Midbrain (tissue), 1 donor: Measurements from ENCODE around the gene CTIF.

Experiments
- DNase-seq: peaks from one replicate; lab custom pipeline; 2025; lab: John Stamatoyannopoulos, UW

Gene CTIF

DNA sequence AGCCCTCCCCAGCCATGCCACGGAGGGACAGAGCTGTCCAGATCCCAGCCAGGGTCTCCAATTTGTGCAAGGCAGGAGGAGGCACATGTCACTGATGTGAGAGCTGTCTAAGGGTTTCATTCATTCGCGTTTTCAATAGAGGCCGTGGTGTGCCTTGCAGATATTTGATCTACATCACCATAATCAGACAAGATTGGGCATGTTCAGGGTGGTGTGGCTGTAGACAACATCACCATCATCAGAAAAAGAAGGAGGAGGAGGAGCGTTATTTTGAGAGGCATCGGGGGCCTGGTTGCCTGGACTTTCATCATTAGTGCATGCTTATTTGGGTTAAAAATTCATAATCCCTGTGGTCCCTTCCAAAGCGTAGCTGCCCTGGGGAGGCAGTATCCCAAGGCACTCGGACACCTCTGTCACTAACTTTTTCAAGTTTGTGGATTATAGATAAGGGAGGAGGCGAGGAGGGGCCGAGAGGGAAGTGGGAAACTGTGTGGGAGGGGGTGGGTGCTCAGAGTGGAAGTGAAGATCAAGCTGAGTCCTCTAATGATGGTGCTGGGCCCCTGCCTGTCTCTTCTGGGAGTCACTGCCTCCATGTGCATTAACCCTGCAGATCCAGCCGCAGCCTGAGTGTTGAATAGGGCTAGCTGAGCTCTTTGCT, 194.1 kb downstream of the CTIF start:
- no peak for DNase-seq

DNA sequence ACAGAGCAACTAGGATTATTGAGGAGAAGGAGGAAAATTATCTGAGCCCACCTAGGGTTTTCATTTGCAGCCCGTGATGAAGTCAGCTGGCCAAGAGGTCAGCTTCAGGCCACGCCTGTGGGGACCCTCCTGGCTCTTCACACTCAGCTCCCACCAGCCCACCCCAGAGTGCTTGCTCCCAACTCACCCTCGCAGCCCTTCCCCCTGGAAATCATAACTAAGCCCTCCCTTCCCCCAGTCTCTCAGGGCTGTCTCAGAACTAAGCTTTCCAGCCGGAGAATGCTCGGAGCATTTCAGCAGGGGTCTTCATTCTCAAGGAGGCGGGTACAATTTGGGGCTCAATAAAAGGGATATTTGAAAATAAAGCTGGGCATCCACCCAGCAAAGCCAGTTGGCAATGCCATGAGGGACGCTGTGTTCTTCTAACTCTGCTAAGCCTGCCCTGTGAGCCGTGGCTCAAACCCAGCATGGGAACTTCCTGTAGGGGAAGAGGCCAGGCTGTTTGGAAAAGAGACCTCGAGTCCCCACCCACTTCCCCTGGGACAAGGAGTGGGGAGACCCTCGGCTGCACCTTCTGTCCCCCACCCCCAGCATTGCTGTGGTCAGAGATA, 194.9 kb downstream of the CTIF start:
- peak; percentile 77 for DNase-seq

GRCh38 chr18:48734460-48734859, 195.6 kb downstream of the CTIF start:
- DNase-seq, result no peak

DNA sequence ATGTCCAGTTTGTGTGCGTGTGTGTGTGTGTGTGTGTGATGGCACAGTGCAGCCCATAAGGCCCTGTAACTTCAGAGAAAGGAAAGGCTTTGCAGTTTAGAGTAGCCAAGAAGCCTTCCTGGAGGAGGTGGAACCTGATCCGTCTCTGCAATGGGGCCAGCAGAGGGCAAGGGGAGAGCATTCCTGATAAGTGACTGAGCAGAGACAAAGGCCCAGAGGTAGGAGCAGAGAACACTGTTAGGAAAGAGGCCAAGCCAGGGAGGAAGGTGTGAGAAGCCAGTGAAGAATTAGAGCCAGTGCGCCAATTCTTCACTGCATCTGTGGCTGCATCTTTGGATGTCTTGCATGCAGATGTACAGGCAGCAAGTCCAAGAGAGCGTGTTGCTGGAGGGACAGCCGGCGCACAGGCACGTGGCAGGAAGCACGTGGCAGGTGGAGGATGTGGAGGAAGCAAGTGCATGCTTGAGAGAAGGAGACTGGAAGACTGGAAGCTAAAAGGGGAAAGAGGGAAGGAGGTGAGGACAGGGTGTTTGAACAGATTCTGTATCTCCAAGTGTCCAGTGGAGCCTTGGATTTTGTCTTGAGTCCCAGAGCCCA, 196.3 kb downstream of the CTIF start:
- peak; percentile 12 for DNase-seq

GRCh38 chr18:48735681-48736255, 196.9 kb downstream of the CTIF start:
- no peak for DNase-seq

- DNase-seq, result no peak
Observed at GRCh38 chr18:48736321-48737260, 197.8 kb downstream of the CTIF start.

DNA sequence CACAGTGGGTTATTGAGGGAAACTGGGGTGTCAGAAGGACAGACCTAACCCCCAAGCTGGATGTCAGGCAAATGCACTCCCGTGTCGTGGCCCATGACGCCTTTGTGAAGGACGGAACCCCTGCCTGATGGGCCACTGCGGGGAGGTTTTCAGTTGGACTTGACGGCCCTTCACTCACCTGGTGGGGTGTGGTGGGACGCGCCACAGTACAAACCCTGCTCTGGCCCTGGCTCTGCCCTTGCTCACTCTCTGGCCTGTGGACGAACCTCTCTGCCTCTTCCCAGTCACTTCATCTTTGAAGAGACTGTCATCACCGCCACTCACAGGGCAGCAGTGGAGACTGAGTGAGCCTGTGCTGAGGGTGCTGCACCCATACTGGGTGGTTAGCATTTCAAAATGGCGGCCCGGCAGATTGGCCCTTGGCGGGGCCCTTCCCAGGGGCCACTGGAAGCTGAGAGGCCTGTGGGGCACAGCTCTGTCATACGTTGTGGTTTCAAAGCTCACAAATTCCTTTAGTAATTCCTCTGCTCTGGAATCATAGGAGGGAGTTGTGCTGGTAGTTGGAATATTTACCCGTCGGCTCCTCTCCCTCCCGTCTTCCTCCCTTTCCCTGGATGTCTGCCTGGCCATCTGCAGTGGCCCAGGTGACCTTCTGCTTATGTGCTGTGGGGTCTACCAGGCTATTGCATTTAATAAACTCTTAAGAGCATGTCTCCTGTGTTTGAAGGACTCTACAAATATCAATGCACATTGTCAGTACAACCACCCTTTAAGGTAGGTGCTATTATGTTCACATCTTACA, 200.6 kb downstream of the CTIF start:
- no peak for DNase-seq

DNA sequence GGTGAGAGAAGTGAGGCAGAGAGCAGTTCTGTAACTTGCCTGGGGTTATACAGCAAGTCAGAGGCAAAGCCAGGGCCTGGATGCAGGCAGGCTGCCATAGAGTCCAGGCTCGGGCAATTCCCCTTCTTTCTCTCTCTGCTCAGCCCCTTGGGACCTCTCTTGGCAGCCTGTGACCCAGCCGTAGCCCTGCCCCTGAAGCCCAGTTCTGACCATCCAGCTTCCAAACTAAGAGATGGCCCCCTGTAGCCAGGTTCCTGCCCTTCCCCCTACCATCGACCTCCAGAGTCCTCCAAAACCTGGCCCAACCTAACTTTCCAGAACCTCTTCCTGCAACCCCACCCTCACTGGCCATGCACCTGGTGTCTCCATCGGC, 201.2 kb downstream of the CTIF start:
- no peak for DNase-seq

DNA sequence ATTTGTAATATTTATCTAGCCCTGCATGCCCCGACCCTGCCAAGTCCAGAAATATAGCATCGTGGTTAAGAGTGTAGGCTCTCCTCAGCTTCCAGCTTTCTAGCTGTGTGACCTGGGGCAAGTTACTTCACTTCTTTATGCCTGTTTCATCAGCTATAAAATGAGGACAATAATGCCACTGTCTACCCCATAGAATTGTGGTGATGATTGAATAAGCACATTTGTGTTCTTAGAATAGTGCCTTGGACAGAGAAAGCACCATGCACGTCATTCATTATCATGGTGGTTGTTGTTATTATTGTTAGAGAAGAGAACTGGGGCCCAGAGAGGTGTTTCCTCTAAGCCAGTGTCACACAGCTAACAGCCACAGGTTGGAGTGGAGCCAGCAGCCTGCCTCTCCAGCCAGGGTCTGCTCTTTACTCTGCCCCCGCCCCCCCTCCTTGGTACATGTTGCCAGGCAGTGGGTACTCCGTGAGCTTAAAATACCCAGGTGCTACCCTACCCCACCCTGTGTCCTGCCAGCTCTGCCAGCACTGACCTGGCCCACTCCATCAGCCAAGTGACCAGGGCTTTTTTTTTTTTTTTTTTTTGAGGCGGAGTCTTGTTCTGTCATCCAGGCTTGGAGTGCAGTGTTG, 202.1 kb downstream of the CTIF start:
- peak; percentile 14 for DNase-seq

GRCh38 chr18:48741866-48742265, 203.0 kb downstream of the CTIF start:
- no peak for DNase-seq

- DNase-seq, result no peak
Observed at GRCh38 chr18:48742304-48742703, 203.5 kb downstream of the CTIF start.

DNA sequence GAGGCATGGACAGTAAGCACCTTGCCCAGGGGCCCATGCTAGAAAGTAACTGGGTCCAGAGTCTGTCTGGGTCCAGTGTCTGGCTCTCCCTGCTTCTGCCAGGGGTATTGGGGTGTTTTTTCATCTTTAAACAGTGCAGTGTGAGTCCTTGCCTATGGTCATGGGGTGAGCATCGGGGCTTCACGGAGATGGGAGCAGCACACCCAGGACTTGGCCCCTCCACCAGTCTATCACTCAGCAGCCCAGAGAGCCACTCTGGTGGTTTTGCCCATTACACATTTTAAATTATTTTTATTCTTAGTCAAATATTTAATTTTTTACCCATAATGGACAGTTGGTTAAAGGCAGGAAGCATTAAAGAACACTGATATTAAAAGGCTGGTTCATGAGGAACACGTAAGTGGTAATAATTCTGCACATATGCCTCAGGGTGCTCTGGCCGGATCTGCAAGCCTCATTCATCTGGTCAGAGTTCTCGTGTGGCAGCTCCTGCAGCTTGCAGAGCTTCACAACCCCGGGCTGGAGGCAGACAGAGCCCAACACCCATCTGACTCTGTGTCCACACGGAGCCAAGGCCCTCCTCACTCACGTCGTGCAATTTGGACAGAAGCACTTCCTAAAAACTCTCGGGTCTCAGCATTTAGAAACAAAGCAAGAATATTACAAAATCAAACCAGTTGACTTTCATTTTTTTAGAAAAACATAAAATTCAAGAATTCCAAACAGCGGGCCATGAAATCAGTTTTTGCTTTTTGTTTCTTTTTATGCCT, 204.1 kb downstream of the CTIF start:
- DNase-seq, result peak; percentile 34

DNA sequence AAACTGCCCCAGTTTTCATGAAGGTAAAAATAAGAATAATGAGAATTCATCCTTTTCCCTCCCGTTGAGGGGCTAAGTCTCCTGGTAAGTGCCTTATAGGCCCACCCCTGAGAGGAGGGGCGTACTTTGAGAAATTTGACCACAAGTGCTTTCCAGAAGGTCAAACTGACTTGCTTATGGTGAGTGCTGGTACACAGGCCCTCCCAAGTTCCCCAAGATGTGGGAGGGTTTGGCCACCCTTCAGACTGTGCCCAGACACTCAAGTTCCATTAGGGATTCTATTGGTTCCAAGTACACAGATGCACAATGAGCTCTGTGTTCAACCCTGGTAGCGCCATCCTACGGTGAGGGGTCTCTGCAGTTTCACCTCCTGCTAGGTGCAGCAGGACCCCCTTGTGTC, 205.1 kb downstream of the CTIF start:
- no peak for DNase-seq

DNA sequence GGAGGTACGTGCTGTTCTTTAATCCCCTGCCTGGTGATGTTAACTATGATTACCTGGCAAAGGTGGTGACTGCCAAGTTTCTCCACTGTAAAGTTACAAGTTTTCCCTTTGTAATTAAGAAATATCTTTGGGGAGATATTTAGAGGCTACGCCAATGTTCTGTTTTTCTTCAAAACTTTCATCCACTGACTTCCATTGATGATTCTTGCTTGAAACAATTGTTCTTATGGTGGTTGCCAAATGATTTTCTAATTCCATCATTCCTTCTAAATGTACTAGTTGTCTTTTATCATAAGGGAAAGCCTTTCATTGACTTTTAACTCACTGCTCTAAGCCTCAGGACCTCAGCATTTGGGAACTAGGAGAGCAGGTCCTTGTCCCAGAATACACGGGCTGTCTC, 206.5 kb downstream of the CTIF start:
- no peak for DNase-seq

- no peak for DNase-seq
Observed at GRCh38 chr18:48749768-48750167, 210.9 kb downstream of the CTIF start.

DNA sequence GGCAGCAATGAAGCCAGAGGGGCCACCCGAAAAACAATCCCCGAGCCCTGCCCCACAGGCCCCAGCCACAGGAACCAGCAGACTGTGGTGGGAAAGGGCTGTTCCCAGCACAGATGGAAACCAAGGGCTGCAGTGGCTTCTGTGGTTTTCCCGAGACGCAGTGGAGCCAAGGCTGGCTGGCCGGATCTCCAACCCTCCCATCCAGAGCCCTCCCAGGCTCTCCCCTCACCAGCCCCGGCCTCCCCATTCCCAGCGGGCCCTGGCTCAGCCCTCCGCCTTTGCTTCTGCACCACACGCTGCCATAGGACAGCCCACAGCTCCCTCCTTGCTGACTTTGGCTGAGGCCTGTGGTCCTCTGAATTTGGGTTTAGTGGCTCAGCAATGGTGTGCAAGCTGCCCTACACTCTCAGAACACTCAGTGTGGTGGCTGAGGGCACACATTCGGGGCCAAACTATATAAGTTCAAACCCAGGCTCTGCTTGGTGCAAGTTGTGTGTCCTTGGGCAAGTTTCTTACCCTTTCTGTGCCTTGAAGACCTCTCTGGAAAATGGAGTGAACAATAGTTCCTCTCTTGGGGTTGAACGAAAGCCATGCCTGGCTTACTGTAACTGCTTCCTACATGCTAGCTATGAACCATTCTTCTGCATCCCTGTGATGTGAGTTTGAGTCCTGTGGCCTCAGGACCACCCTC, 211.8 kb downstream of the CTIF start:
- DNase-seq, result no peak

DNA sequence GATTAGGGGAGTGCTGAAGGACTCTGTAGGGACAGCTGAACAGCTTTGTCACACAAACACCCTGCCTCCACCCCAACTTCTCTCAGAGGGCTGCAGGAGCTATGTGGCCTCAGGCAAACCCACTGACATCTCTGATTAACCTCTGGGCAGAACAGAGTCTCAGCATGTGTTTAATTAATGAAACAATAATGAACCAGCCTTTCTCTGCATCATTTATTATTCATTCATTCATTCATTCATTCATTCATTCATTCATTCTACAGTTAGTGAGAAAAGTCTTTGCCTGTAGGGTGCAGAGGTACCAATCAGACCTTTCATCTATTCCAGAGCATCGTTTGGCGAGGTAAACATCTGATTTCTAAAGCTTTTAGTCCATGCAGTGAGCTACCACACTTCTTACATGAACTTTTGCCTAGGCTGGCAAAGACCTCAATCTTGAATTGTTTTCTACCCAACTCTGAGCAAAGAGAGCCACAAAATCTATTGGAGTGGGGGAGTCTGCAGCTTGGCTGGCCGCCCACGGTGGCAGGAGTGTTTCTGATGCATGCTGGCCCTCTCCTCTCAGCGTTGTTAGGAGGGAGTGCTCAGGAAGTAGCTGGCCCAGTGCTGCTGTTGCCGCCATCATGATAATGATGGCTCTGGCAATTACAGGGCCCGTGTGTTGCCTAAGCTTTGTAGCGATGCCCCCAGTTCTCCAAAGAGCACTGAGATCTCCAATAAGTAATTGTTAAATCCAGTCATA, 213.1 kb downstream of the CTIF start:
- DNase-seq, result peak; percentile 14

GRCh38 chr18:48752478-48752877, 213.6 kb downstream of the CTIF start:
- no peak for DNase-seq

DNA sequence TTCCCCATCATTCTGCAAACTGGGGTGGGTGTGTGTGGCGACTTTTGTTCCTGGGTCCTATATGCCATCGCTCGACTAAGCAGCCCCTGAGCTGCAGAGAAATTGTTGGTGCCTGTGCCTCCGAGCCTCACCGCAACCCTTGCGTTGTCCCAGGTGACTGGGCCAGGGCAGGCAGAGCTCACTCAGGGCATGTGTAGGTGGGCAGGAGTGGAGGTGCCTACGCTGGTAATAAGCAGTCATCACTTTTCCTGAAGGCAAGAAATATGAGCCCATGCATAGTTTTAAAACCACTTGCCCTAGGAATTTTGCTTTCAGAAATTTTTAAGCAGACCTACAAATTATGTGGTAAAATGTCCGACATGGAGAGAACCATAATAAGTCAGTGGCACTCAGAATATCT, 214.1 kb downstream of the CTIF start:
- no peak for DNase-seq
